Measurements from ENCODE around the gene BCL2A1.
"Not testable (repeated sequence)": the region's sequence is repeated elsewhere in the genome, so short reads cannot be mapped to it uniquely, and the experiment has no call there.

Gene BCL2A1

GRCh38 chr15:79947009-79947408 is 24.0 kb downstream of the BCL2A1 start:
- no peak for DNase-seq (ENCODE audit: low read depth)
- H3K4me3 ChIP-seq (ENCODE audit: low read length), result no peak overlapping the region
- no peak for TF ChIP-seq CTCF (conservative IDR thresholded peaks at IDR 0.05; ENCODE audit: low read length)

GRCh38 chr15:79944622-79945021 is 26.4 kb downstream of the BCL2A1 start:
- TF ChIP-seq CTCF (conservative IDR thresholded peaks at IDR 0.05; ENCODE audit: low read length), result no peak
- no peak for DNase-seq (ENCODE audit: low read depth)
- H3K4me3 ChIP-seq (ENCODE audit: low read length), result no peak overlapping the region

- TF ChIP-seq CTCF (conservative IDR thresholded peaks at IDR 0.05; ENCODE audit: low read length), result no peak
Observed at GRCh38 chr15:79943820-79944219, 27.2 kb downstream of the BCL2A1 start.

GRCh38 chr15:79942741-79943481 is 28.1 kb downstream of the BCL2A1 start:
- TF ChIP-seq CTCF (conservative IDR thresholded peaks at IDR 0.05; ENCODE audit: low read length), result no peak
- no peak for DNase-seq (ENCODE audit: low read depth)
- no peak overlapping the region for H3K4me3 ChIP-seq (ENCODE audit: low read length)

More at GRCh38 chr15:79943820-79944219, 27.2 kb downstream of the BCL2A1 start:
- no peak for DNase-seq (ENCODE audit: low read depth)
- H3K4me3 ChIP-seq (ENCODE audit: low read length), result no peak overlapping the region

- no peak overlapping the region for H3K4me3 ChIP-seq (ENCODE audit: low read length)
- TF ChIP-seq CTCF (conservative IDR thresholded peaks at IDR 0.05; ENCODE audit: low read length), result no peak
- DNase-seq (ENCODE audit: low read depth), result no peak
Observed at GRCh38 chr15:79939399-79939798, 31.6 kb downstream of the BCL2A1 start.

GRCh38 chr15:79938143-79938542 is 32.9 kb downstream of the BCL2A1 start:
- no peak overlapping the region for H3K4me3 ChIP-seq (ENCODE audit: low read length)
- DNase-seq (ENCODE audit: low read depth), result no peak
- no peak for TF ChIP-seq CTCF (conservative IDR thresholded peaks at IDR 0.05; ENCODE audit: low read length)

GRCh38 chr15:79935556-79936201 is 35.3 kb downstream of the BCL2A1 start:
- H3K4me3 ChIP-seq (ENCODE audit: low read length), result not testable (repeated sequence)

More at GRCh38 chr15:79935556-79936201, 35.3 kb downstream of the BCL2A1 start:
- DNase-seq (ENCODE audit: low read depth), result not testable (repeated sequence)

Measured in AG10803 (cell line).